Stimulated activated CD4-positive, alpha-beta T cell treated with anti-CD3 and anti-CD28 coated beads, Interleukin-2, amount 100 ng/mL, for 24 hours (primary cell): ENCODE results near the gene PNPLA7.
"Not testable (repeated sequence)": the region's sequence is repeated elsewhere in the genome, so short reads cannot be mapped to it uniquely, and the experiment has no call there.

Source experiments
- DNase-seq, 2 donors: peaks; one replicate each; pipeline ENCODE4 v3.0.0-alpha.2; 2020

The PNPLA7 gene

DNA sequence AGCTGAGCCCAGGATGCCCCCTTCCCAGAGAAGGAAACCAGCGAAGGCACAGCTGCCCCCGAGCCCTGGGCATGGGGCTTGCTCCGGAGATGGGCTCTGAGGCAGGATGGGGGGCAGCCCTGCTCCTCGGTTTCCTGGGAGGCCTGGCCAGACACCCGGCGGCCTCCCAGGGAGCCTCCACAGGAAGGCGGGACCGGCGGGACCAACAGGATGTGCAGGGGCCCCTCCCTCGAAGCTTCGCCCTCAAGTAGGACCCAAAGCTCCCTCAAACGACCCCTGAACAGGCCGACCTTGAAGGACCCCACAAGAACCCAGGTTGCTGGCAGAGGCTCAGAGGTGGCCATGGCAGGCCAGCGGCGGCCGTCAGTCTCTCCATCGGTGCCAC lies 138.9 kb downstream of the PNPLA7 start:
- DNase-seq, result no peak

- DNase-seq, result no peak
These were observed 139.3 kb downstream of the PNPLA7 start for GRCh38 chr9:137410891-137411249.

DNA sequence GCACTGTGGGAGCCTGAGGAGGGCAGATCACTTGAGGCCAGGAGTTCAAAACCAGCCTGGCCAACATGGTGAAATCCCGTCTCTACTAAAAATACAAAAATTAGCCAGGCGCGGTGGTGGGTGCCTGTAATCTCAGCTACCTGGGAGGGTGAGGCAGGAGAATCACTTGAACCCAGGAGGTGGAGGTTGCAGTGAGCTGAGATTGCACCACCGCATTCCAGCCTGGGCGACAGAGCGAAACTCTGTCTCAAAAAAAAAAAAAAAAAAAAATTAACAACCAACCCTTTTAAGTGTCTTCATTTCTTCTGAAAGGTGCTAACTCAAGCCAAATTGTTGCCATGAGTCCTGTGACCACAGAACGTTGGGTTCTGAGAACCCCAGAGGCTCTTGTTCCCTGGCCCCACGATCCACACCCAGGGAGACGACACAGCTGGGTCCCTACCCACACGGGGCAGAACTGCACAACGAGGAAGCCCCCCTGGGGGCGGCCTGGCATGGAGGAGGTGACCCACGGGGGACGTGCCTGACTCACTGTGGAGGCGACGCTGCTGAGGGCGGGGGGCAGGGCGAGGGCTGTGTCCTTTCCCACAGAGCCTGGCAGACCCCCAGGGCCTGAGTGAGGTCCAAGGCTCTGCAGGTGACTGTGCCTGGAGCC lies 139.8 kb downstream of the PNPLA7 start:
- not testable (repeated sequence) for DNase-seq
